OCI-LY1 (cell line): ENCODE measurements around the gene TRPV6.

ENCODE experiments used
- CTCF ChIP-seq: fragments of 200-600 bp; sonication (generic), shearing (Covaris generic); IDR thresholded peaks from 2 replicates; pipeline ENCODE4 v1.5.1; 2017; ENCODE audit warnings: mild to moderate bottlenecking, antibody characterized with exemption, low read length, moderate library complexity, mixed read lengths
- EZH2 ChIP-seq: fragments of 200-600 bp; sonication (generic), shearing (Covaris generic); IDR thresholded peaks from 2 replicates; pipeline ENCODE4 v1.8.0; 2017; ENCODE audit warnings: borderline replicate concordance, mixed run types, mild to moderate bottlenecking, antibody characterized with exemption, low read length, moderate library complexity, mixed read lengths

GRCh38 chr7:142866361-142867096 lies 19.0 kb downstream of the TRPV6 start:
- peak; percentile 79 for TF ChIP-seq CTCF
- no peak for TF ChIP-seq EZH2
